Stimulated activated CD8-positive, alpha-beta memory T cell treated with anti-CD3 and anti-CD28 coated beads, Interleukin-7, amount 100 ng/mL, for 24 hours (primary cell): Measurements from ENCODE around the gene HTRA2.

Experiments used
- DNase-seq: peaks from one replicate; pipeline ENCODE4 v3.0.0-alpha.2; 2020; ENCODE audit warnings: low read depth

HTRA2 gene

DNA sequence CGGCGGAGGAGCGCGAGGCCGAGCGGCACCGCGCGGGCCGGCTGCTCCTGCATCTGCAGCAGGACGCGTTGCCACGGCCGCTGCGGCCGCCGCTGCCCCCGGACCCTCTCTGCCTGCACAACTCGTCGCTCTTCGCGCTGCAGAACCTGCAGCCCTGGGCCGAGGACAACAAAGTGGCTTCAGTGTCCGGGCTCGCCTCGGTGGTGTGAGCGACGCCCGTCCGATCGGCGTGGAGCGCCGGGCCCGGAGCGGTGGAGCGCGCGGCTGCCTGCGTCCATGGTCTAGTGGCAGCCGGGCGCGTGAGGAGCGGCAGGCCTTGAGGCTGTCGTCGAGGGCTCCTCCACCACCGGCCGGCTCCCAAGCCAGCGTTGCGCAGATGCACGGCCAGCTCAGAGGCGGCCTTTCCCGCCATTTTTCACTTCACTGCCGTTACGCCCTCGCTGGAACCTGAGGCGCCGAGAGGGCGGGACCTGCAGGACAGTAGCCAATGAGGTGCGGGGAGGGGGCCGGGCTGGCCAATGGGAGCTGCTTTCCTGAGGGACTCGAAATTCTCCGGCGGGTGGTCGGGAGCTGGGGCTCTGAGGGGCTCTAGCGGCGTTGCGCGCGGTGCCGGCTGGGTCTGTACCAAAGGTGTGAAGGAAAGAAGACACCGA, 13.6 kb upstream of the HTRA2 start:
- peak; percentile 56 for DNase-seq

DNA sequence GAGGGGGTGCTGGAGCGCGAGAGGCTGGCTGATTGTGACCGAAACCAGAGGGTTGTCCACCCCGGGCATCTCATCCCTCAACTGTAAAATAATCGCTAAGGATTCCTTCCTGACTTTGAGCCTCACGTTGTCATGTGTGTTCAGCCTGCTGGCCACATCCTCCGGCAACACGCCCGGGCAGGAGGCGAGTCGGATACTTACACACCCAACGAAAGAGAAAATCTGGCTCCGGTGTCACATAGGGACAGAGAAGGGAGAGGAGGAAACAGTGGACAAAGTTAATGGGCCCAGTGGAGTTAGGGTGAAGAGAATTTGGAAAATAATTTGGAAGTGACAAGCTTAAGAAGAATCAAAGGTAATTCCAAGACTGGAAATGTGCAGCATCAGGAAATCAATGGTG, 13.1 kb upstream of the HTRA2 start:
- DNase-seq: no peak

DNA sequence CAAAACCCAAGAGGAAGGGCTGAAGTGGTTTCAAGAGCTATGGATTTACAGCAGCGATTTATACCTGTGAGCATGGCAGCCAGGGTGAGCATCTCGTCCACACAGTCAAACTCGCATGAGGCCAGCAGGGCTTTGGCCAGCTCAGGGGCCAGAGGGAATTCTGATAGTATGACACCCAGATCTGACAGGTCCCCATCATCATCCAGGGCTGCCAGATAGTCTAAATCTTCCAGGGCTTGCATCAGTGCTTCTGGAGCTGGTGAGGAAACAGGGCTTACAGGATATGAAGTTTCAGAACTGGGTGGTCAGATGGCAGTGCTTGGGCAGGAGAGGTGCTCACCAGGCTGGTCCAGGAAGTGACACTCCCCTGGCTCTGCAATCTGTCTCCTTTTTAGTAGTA, 7.2 kb upstream of the HTRA2 start:
- no peak for DNase-seq

DNA sequence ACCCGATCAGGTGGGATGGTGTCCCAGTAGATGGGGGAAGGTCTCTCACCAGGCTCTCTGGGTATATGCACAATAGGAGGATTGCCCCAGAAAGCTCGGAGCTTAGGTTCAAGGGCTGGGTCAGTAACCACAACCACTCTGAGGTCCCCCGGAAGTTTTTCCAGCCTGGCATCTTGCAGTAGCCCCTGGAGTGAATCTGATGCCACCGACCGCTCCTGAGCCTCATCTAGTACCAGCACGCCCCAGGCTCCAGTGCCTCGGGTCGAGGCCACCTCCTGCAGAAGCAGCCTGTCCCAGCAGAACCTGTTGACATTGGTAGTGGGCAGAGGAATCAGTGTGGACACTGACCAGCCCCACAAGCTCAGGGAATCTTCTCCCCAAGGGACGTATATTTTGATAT, 5.7 kb upstream of the HTRA2 start:
- no peak for DNase-seq

DNA sequence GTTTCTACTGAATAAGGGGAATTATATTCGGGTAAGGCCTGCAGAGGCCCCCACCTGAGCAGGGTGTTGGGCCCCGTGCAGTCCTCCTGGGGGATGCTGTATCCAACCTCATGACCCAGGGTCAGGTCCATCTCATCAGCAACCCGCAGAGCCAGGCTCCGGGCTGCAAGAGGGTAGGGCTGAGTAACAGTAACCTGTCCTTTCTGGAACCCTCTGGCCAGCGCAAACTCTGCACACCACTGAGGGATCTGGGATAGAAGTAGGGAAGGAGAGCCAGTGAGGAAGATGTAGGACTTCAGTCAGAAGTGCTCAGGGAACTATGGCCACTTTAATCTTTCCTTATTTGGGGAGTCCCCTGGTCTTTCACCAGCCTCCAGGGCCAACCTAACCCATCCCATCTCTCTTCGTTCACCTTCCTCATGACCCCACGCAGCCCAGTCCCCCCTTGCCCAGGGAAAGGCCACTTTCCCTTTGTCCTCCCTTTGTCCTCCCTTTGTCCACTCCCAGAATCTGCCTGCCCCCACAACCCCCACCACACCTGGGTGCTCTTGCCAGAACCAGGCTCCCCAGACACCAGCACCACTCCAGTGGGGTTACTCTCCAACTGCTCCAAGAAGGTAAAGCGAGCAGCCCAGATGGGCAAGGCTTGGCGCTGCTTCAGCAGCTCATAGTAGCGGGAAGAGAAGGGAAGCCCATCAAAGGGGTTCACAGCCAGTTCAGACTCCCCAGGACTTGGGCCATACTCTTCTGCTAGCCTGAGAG, 4.6 kb upstream of the HTRA2 start:
- no peak for DNase-seq

DNA sequence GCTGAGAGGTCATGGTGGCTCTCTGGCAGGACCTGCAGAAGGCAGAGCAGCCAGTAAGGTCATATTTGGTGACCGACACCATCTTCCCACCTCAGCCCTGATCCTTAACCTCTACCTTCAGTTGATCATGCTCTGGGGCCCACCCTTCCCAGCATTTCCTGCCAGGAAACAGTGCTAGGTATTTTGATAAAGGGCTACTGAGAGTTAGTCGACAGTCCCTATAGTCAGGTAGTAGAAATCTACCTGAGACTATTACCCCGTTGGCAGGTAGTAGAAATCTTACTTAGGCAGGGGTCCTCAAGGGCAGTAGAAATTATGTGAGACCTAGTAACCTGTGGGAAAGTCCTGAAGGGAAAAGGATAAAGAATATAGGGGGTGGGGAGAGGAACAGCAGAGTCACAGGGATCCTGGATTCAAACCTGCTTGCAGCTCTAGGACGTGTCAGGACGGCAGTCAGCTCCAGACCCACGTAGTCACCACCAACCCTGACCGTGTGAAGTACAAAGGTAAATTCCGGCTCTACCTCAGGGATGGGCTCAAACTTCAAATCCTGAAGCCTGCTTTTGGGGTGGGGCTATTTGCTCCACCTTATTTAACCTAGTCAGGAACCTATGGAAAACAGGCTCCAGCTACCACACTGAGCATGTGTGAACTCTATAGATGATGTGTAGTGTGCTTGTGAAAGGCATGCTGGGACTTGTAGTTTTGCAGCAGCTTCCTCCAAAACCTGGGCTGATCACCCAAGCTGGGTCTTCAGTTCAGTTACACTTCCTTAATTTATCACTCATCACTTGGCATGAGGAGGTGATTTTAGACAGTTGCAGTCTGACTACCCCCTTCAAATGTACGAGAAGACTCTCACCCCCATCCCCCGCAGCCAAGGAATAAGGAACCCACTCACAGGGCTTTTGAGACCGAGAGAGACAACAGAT, 3.8 kb upstream of the HTRA2 start, which contains the start of gene DQX1:
Gene DQX1, minus strand, starts transcription at position 515 of the 932 bp plus-strand sequence. Its CDS starts 502 bp downstream, at position 13.
- no peak for DNase-seq

DNA sequence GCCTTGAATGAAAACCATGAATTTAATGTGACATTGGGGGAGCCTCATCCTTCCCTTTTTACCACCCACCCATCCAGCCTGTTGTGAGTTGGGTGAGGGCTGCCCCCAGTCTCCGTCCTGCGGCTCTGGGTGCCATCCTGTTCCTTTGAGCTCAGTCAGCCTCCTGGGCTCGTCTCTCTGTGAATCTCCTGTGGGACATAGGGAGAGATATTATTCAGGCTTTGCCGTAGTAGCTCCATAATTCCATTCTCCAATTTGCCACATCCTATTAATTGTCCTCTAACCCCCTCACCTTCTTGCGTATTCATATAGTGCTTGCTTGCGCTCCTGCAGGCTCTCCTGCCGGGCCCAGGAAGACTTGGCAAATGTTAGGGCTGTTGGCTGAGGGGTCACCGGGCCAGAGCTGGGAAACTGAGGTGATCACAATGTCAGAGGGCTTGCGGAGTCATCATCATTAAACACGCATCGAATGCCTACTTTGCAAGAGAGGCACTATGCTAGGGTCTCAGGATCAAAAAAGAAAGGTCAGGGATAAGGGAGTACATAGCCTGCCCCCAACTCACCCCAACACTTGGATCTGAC, 3.0 kb upstream of the HTRA2 start:
- no peak for DNase-seq

DNA sequence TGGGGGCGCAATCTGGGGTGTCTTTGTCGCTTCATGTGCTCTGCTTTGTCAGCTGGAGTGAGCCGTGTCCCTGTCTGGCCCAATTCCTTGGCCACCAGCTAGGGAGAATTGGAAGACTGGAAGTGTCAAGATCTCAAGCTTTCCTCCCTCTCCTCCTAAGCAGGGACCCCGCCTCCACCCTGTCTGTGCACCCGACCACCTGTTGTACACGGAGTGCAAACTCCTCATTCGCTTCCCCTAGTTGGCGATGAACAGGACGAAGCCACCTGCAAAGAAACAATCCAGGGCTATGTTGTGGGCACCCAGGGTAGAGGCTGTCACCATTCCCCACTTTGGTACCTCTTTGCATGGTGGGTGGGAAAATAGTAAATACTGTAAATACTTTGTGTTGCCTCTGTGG, 2.0 kb upstream of the HTRA2 start:
- DNase-seq: no peak

DNA sequence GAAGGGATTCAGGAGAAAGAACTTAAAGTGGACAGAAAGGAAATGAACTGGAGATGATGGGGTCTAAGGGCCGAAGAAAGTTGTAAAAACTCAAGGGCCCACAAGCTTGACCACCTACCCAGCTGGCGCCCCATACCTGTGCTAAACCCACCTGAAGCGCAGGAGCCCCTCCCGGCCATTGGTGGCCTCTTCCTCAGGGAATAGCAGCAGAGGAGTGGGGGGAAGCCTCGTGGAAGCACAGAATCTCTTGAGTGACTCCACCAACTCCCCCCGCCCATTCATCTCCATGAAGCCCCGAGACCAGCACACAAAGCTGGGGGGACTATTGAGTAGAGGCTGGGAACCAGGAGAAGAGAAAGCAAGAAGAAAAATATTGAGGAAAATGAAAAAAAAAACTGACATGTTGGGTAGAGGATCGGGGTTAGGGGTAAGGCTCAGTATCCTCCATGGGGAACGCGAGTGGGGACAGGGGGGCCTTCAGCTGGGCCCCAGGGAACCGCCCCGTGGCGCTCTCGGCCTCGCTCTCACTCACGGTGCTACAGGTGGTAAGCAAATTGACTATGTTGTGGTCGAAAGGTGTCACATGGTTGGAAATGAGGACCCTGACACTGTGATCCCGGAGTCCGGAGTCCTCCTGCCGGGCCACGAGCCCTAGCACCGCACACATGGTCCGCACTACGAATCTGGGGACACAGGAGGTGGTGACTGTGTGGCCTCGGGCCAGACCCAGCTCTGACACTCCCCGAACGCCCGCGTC, 955 bp upstream of the HTRA2 start:
- DNase-seq: no peak

DNA sequence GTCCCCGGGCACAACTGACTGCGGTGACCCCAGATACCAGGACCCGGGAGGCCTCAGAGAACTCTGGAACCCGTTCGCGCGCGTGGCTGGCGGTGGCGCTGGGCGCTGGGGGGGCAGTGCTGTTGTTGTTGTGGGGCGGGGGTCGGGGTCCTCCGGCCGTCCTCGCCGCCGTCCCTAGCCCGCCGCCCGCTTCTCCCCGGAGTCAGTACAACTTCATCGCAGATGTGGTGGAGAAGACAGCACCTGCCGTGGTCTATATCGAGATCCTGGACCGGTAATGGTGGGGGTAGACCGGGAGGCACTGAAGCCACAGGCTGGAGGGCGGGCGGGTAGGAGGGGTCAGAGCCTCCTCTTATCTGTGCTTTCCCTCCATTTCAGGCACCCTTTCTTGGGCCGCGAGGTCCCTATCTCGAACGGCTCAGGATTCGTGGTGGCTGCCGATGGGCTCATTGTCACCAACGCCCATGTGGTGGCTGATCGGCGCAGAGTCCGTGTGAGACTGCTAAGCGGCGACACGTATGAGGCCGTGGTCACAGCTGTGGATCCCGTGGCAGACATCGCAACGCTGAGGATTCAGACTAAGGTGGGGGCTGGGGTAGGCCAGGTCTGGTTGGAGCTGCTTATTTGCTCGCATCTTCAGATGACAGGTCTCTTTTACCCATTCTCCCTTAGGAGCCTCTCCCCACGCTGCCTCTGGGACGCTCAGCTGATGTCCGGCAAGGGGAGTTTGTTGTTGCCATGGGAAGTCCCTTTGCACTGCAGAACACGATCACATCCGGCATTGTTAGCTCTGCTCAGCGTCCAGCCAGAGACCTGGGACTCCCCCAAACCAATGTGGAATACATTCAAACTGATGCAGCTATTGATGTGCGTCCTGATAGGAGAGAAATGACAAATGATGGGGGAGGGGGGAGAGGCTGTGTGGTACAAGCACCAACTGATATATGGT, 780 bp downstream of the HTRA2 start:
- no peak for DNase-seq

DNA sequence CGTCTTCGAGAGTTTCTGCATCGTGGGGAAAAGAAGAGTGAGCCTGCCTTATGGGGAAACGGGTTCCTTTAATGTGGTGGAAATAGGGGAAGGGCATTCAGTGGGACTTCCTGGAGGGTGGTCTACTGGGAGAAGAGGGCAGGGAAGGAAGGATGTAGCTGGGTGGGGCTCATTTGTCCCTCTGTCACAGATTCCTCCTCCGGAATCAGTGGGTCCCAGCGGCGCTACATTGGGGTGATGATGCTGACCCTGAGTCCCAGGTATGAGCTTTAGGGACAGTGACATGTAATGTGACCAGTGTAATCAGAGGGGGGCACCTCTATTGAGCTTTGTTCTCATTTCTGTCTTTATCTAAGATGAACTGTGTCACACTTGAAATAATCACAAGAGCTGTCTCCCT, 1.9 kb downstream of the HTRA2 start:
- no peak for DNase-seq

DNA sequence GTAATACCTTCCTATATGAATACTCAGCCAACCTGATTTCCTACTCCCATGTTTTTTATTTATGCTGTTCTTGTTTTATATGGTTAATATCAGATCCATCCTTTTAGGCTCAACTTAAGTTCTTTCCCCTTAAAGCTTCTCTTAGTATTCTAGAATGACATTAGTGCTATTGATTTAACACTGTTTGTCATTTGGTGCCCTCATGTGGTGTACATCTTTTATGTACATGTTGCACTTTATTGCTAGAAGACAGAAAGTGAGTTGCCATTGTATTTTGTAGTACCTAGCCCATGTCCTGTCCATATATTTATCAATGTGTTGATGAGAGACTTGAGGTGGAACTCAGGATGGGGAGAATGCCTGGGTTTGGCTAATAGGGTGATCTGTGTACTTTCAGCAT, 2.5 kb downstream of the HTRA2 start:
- no peak for DNase-seq

DNA sequence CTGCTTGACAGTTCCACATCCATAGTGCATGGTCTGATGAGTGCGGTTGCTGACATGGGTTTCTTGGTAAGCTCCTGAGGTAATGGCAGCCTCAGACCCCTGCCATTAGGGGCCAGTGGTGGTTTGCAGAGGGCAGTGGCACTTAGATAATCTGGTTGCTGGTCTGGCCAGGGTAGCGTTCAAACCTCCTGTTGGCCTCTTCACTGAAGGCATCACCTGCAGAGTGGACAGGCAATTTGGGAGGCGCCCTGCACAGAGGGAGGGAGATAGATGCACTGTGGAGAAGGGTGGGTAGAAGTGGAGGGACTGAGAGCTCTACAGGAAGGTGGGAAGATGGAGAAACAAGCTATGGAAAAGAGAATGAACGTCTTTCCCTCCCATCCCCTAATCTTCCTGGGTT, 3.7 kb downstream of the HTRA2 start:
- DNase-seq: no peak

DNA sequence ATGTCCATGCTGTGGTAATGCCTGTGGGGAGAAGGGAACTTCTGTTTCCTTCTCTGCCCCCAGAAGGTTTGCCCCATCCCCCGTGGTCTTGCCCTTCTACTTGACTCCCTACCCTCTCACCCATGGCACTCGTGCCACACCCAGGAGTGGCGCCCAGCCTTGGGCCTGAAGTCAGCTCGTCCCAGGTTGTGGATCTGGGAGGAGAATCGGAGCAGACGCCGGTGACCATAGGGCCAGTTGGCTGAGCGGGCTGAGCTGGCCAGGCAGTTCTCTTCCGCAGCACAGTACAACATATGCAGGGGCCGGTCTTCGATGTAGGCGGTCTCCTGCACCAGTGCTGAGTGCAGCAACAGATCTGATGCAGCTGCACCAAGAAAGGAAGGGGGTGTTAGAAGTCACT, 4.7 kb downstream of the HTRA2 start:
- no peak for DNase-seq

DNA sequence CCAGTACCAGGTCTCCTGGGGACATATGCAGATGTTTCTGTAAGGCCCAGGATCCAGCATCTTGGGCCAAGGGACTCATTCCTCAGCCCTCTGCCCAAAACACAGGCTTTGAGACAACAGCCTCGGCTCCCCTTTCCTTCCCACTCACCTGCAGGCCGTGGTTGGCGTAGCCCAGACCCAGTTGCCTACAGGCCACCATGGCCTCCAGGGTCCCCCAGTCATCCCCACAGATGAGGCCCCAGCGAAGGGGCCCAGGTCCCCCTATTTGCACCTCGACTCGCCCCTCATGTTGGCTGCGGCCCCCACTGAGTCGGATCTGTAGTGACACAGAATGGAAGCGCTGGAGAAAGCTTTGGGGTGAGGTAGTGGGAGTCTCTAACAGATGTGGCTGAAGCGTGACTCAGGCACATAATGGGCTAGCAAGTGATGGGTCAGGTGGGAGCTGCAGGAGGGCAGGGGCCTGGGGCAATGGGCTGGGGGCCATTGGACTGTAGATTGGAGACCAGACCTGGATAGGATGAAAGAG, 5.8 kb downstream of the HTRA2 start:
- DNase-seq: no peak

DNA sequence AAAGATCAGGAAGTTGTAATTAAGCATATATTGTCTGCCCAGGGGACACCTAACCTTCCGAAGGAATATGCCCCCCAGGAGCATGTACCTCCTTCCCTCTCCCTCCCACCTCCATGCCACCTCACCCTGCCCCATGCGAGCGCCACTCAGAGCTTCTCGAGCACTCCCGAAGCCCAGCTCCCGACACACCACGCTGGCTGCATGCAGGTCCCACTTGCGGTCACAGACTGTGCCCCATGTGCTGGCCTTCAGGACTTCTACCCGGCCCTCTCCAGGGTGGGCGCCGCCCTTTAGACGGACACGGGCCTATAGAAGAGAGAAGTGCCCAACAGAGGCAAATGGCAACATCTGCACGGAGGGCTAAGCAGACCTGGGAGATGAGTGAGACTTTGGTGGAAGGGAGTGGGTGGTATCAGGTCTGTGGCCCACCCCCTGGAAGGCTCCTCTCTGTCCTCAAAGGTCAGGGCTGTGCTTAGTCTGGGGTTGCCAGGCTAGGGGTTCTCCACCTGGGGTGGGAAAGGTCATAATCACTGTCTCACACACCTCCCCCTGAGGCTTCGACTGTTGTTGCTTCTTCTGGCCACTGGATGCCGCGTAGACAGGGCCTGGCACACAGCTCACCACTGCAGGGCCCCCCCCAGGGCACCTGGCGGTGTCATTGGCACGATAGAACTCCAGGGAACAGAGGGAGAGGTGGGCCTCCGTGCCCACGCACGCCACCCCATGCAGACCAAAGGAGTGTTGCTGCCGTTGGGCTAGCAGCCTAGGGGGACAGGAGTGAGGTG, 6.6 kb downstream of the HTRA2 start:
- no peak for DNase-seq

DNA sequence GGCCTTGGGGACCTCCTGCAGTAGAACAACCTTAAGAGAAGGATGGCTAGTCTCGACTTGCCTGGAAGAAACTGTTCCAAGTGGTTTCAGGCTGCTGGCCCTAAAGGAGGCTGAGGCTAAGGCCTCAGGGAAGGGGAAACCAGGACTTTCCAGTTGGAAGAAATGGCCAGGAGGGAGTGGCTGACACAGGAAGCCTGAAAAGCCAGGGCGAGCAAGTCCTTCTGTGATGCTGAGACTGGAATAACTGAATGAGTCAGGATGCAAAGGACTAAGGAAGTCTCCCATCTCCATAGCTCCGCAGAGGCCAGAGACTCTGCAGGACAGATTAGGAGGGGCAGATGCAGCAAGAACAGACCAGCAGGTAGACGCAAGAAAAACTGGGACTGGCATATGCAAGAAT, 7.4 kb downstream of the HTRA2 start:
- DNase-seq: no peak

DNA sequence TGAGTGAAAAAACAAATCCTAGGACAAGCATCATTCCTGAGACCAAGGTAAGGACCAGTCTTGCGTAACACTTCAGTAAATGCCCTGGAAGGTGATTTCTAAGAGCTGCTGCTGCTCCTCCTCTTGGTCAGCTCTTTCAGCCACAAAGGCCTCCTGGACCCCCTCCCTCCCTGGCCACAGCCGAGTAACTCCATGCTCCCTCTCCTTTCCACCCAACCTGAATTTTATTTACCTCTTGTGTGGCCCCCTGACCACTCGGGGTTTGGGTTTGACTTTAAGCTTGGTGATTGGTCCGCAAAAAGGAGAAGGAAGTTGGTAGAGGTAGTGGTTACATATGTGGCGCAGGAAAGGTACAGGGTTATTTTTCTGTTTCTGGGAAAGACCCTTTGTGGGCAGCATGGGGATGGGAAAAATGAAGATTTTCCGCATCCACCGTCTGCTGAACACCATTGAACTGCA, 9.2 kb downstream of the HTRA2 start:
- no peak for DNase-seq

DNA sequence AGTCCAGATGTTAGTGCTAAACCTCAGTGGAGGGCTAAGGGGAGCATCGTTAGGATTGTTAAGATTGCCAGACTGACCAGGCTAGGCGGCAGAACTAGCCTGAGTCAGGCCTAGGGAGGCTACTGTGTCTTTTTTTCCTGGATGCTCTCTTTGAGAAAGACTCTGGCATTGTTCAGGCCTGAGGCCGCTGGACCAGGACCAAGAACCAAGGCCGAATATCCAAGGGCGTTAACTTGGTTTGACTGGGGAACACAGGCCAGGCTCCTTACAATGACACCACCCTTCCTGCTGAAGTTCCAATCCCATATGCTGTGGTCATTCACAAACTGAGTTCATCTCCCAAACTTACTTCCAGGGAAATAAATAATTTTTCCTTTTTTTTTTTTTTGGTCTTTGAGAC, 10.6 kb downstream of the HTRA2 start:
- no peak for DNase-seq
